Measurements from ENCODE around the gene GRIA2.

The GRIA2 gene

DNA sequence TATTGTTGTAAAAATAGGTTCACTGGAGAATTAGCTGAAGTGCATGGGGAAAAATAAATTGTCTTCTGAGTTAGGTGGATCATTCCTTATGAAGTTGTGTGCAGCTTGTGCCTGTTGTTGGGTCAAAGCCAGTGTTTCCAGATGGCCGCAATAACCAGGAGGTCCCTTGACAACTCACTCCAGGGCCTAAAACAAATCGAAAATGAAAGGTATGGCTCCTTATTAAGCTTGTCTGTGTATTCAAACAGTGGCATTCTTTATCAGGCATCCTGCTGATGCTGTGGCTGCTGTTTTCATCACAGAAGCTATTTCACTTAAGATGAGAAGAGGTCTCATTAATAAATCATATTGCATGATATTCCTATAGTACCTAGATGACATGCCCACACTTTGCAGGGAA, 80.2 kb downstream of the GRIA2 start:
- TF ChIP-seq, protein P1, sequence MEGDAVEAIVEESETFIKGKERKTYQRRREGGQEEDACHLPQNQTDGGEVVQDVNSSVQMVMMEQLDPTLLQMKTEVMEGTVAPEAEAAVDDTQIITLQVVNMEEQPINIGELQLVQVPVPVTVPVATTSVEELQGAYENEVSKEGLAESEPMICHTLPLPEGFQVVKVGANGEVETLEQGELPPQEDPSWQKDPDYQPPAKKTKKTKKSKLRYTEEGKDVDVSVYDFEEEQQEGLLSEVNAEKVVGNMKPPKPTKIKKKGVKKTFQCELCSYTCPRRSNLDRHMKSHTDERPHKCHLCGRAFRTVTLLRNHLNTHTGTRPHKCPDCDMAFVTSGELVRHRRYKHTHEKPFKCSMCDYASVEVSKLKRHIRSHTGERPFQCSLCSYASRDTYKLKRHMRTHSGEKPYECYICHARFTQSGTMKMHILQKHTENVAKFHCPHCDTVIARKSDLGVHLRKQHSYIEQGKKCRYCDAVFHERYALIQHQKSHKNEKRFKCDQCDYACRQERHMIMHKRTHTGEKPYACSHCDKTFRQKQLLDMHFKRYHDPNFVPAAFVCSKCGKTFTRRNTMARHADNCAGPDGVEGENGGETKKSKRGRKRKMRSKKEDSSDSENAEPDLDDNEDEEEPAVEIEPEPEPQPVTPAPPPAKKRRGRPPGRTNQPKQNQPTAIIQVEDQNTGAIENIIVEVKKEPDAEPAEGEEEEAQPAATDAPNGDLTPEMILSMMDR (IDR thresholded peaks at IDR 0.05; ENCODE audit: low read length, missing control alignments), result no peak
- no peak for DNase-seq (ENCODE audit: low read depth)
- H3K4me3 ChIP-seq (replicated peaks; ENCODE audit: low read depth, low read length), result no peak overlapping the region

DNA sequence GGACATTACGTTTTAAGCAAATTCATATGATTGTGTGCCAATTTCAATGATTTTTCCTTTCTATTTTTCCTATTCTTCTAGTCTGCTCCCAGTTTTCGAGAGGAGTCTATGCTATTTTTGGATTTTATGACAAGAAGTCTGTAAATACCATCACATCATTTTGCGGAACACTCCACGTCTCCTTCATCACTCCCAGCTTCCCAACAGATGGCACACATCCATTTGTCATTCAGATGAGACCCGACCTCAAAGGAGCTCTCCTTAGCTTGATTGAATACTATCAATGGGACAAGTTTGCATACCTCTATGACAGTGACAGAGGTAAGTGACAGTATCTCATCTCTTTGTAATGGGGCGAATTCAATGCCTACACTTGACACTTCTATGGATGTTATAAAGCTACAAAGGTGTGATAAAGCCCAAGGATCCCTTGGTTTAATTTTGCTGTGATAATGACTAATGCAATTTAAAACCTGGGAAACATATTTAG, 83.0 kb downstream of the GRIA2 start:
- TF ChIP-seq, protein P1 (IDR thresholded peaks at IDR 0.05; ENCODE audit: low read length, missing control alignments), result no peak
- H3K4me3 ChIP-seq (replicated peaks; ENCODE audit: low read depth, low read length), result no peak overlapping the region
- no peak for DNase-seq (ENCODE audit: low read depth)

DNA sequence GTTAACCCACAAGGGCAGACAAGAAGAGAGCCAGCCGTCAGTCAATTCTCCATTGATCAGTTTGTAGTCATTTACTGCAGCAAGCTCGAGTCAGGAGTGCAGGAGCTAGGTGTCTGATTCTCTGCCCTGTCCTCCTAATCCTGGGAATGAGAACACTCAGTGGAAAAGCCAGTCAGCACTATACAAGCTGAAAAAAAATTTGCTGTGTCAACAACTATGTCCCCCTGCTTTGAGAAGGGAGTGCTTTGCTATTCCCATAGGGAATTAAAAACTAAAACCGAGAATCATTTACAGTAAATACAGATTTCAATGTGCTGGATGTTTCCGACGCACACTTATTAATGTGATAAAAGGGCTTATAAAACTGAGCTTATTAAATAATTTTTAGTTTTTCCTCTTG, 84.2 kb downstream of the GRIA2 start:
- no peak for DNase-seq (ENCODE audit: low read depth)
- TF ChIP-seq, protein P1 (IDR thresholded peaks at IDR 0.05; ENCODE audit: low read length, missing control alignments), result no peak
- no peak overlapping the region for H3K4me3 ChIP-seq (replicated peaks; ENCODE audit: low read depth, low read length)

DNA sequence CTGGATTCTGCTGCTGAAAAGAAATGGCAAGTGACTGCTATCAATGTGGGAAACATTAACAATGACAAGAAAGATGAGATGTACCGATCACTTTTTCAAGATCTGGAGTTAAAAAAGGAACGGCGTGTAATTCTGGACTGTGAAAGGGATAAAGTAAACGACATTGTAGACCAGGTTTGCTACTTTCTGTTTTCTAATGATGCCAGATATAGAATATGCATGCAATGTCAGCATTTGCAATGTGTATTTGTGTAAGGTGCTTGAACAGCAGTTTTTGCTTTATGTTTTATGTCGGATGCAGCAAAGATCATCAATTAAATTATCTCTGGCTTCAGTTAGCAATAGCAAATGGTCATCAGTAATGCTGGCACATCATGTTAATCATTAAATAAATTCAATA, 92.2 kb downstream of the GRIA2 start:
- no peak overlapping the region for H3K4me3 ChIP-seq (replicated peaks; ENCODE audit: low read depth, low read length)
- TF ChIP-seq, protein P1 (IDR thresholded peaks at IDR 0.05; ENCODE audit: low read length, missing control alignments), result no peak
- no peak for DNase-seq (ENCODE audit: low read depth)

DNA sequence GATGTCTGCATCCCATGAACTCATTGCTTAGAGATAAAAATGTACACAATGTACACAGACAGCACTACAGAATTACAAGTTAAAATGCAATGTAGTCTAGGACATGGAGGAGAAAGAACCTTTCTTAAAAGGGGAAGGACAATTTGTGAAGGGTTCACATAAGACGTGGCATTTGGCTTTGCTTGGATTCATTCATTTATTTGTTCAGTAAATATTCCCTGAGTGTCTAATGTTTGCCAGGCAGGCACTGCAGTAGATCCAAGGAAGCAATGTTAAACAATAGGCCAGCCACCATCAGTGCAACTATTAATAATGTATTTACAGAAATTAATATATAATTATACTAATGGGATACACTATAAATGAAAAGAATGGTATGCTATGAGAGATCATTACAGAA, 94.4 kb downstream of the GRIA2 start:
- TF ChIP-seq, protein P1 (IDR thresholded peaks at IDR 0.05; ENCODE audit: low read length, missing control alignments), result no peak
- H3K4me3 ChIP-seq (replicated peaks; ENCODE audit: low read depth, low read length), result no peak overlapping the region
- DNase-seq (ENCODE audit: low read depth), result no peak

DNA sequence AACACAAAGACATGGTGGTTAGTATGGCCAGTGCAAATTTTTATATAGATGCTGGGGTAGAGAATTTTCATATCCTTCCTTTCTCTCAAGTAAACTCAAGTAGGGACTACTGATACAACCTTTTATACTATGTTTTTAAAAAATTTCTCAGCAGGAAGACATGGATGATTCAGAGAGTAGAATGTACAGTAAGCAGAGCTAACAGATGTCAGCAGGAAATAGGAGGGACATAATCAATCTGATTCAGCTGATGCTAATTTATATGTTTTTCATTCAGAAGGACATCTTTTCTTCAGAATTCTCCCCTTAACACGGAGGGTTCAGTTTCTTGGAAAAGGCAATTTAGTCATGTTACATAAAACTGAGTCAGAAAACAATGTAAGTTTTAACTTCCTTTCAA, 95.4 kb downstream of the GRIA2 start:
- TF ChIP-seq, protein P1 (IDR thresholded peaks at IDR 0.05; ENCODE audit: low read length, missing control alignments), result no peak
- DNase-seq (ENCODE audit: low read depth), result peak; percentile 1
- H3K4me3 ChIP-seq (replicated peaks; ENCODE audit: low read depth, low read length), result no peak overlapping the region

DNA sequence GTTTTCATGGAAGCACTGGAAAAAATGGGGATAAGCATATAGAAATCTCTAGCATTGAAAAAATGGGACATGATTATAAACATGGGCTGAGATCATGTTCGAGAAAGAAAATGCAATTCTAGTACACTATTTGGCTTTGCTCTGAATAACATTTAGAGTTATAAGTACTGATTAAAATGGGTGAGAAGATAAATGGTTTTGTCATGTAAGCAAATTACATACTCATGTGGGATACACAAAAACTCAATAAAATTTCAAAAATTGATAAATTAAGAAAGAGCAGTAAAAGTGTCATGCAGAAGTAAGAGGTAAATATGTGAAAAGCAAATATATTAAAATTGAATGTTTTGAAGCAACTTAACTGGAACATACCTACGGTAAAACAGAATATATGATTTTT, 99.6 kb downstream of the GRIA2 start:
- TF ChIP-seq, protein P1 (IDR thresholded peaks at IDR 0.05; ENCODE audit: low read length, missing control alignments), result no peak
- H3K4me3 ChIP-seq (replicated peaks; ENCODE audit: low read depth, low read length), result no peak overlapping the region
- no peak for DNase-seq (ENCODE audit: low read depth)
